Astrocyte (in vitro differentiated cells and primary cell): ENCODE data around the gene SERPINA10. TPM values are rescaled to one million over a fixed set of nuclear protein-coding genes. Genes with fewer than 3 reads are reported as not detected.

ENCODE experiments used
- DNase-seq: peaks from one replicate; pipeline ENCODE4 v3.0.0-alpha.2; 2010; ENCODE audit warnings: low read depth
- FAIRE-seq: peaks from 2 replicates; lab custom pipeline; 2011; peaks lifted over from hg19 to GRCh38; lab: Jason Lieb, UNC
- H2AFZ ChIP-seq: 2 replicates; pipeline ENCODE4 v1.6.0; 2012; ENCODE audit warnings: low read depth, low read length, inconsistent platforms
- H3K27ac ChIP-seq: 2 replicates; pipeline ENCODE4 v1.5.1; 2011; ENCODE audit warnings: low read depth, low read length, inconsistent platforms
- H3K27me3 ChIP-seq: 2 replicates; pipeline ENCODE4 v1.6.0; 2011; ENCODE audit warnings: low read length, inconsistent platforms; ENCODE audit not compliant: insufficient read depth
- H3K36me3 ChIP-seq: 2 replicates; pipeline ENCODE4 v1.5.1; 2011; ENCODE audit warnings: low read length, inconsistent platforms; ENCODE audit not compliant: insufficient read depth
- H3K4me1 ChIP-seq: 2 replicates; pipeline ENCODE4 v1.5.1; 2011; ENCODE audit warnings: low read length, inconsistent platforms; ENCODE audit not compliant: insufficient read depth
- H3K4me2 ChIP-seq: 2 replicates; pipeline ENCODE4 v1.6.0; 2012; ENCODE audit warnings: low read length, inconsistent platforms
- H3K4me3 ChIP-seq: 2 replicates; pipeline ENCODE4 v1.5.1; 2011; ENCODE audit warnings: low read depth, mild to moderate bottlenecking, low read length, inconsistent platforms; ENCODE audit not compliant: insufficient read depth
- H3K79me2 ChIP-seq: 2 replicates; pipeline ENCODE4 v1.6.0; 2012; ENCODE audit warnings: mild to moderate bottlenecking, low read length, inconsistent platforms; ENCODE audit not compliant: insufficient read depth
- H3K9ac ChIP-seq: 2 replicates; pipeline ENCODE4 v1.6.0; 2012; ENCODE audit warnings: mild to moderate bottlenecking, low read length, inconsistent platforms
- H3K9me3 ChIP-seq: 2 replicates; pipeline ENCODE4 v1.5.1; 2012; ENCODE audit warnings: low read depth, mild to moderate bottlenecking, low read length, inconsistent platforms; ENCODE audit not compliant: insufficient read depth
- H4K20me1 ChIP-seq: 2 replicates; pipeline ENCODE4 v1.6.0; 2012; ENCODE audit warnings: low read length, inconsistent platforms; ENCODE audit not compliant: insufficient read depth
- H3K27ac Mint-ChIP-seq: one replicate; pipeline ENCODE4 v1.8.0; 2021; ENCODE audit warnings: mild to moderate bottlenecking, mixed read lengths; ENCODE audit not compliant: unreplicated experiment
- H3K27me3 Mint-ChIP-seq: one replicate; pipeline ENCODE4 v1.8.0; 2021; ENCODE audit warnings: low read depth, mixed read lengths; ENCODE audit not compliant: unreplicated experiment
- H3K36me3 Mint-ChIP-seq: one replicate; pipeline ENCODE4 v1.8.0; 2021; ENCODE audit warnings: low read depth, mixed read lengths; ENCODE audit not compliant: unreplicated experiment
- H3K4me1 Mint-ChIP-seq: one replicate; pipeline ENCODE4 v1.8.0; 2021; ENCODE audit warnings: low read depth, mixed read lengths; ENCODE audit not compliant: unreplicated experiment
- H3K4me3 Mint-ChIP-seq: one replicate; pipeline ENCODE4 v1.8.0; 2021; ENCODE audit warnings: mild to moderate bottlenecking, moderate library complexity, mixed read lengths; ENCODE audit not compliant: unreplicated experiment
- H3K9me3 Mint-ChIP-seq: one replicate; pipeline ENCODE4 v1.8.0; 2021; ENCODE audit warnings: mild to moderate bottlenecking, mixed read lengths; ENCODE audit not compliant: unreplicated experiment
- EZH2 ChIP-seq: IDR thresholded peaks from 2 replicates; pipeline ENCODE4 v1.6.1; 2012; ENCODE audit warnings: mild to moderate bottlenecking, low read length, inconsistent platforms; ENCODE audit not compliant: insufficient read depth
- total RNA-seq: library from RNA; stranded (reverse); gene quantifications from 2 replicates; pipeline ENCODE4 v1.2.1, GENCODE V29; 2021
- TF ChIP-seq, protein P1 (sequence below): IDR thresholded peaks from 2 replicates; pipeline ENCODE4 v1.5.1; 2011; ENCODE audit warnings: low read depth, mild to moderate bottlenecking, inconsistent platforms, low read length, moderate library complexity; ENCODE audit not compliant: insufficient read depth

Gene SERPINA10
- total RNA-seq, 1 donor from 2014 or later, result not detected

DNA sequence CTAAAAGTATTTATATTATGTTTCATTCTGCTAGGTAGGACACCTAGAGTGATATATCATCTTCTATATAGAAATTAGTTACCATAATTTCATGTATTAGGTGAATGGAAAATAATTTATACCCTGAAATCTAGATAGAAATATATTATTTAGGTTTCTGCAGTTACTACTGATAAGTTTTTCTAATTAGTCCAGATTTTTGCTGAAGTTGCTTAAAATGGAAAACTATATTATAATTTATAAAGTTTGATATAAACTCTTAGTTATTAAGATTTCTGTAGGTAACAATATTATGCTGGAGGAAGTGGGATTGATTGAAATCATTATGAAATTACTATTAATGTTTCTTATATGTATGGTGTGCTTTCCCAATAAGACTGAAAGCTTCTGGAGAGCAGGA is 56.0 kb downstream of the SERPINA10 start:
- Mint-ChIP-seq H3K36me3 (peaks cover 5% of the 10 kb centered on the region), H3K9me3 (no peaks in the 10 kb centered on the region), H3K4me1 (no peaks in the 10 kb centered on the region), H3K27me3 (no peaks in the 10 kb centered on the region), H3K4me3 (no peak overlapping the region), H3K27ac (no peak overlapping the region)
- Histone ChIP-seq H3K79me2 (no peaks in the 10 kb centered on the region), H3K4me3 (no peak overlapping the region), H3K36me3 (no peaks in the 10 kb centered on the region), H4K20me1 (no peaks in the 10 kb centered on the region), H3K27me3 (no peaks in the 10 kb centered on the region), H3K27ac (no peak overlapping the region), H3K4me1 (no peaks in the 10 kb centered on the region), H3K4me2 (no peak overlapping the region), H3K9ac (no peak overlapping the region), H2AFZ (no peak overlapping the region), H3K9me3 (no peaks in the 10 kb centered on the region)
- DNase-seq (no peak), FAIRE-seq (no peak)
- TF ChIP-seq, protein P1, sequence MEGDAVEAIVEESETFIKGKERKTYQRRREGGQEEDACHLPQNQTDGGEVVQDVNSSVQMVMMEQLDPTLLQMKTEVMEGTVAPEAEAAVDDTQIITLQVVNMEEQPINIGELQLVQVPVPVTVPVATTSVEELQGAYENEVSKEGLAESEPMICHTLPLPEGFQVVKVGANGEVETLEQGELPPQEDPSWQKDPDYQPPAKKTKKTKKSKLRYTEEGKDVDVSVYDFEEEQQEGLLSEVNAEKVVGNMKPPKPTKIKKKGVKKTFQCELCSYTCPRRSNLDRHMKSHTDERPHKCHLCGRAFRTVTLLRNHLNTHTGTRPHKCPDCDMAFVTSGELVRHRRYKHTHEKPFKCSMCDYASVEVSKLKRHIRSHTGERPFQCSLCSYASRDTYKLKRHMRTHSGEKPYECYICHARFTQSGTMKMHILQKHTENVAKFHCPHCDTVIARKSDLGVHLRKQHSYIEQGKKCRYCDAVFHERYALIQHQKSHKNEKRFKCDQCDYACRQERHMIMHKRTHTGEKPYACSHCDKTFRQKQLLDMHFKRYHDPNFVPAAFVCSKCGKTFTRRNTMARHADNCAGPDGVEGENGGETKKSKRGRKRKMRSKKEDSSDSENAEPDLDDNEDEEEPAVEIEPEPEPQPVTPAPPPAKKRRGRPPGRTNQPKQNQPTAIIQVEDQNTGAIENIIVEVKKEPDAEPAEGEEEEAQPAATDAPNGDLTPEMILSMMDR, result no peak
- TF ChIP-seq EZH2, result no peak

Other genes with a start within 250 kb of the SERPINA10 start
- gene DDX24, start 212.1 kb downstream of the SERPINA10 start, total RNA-seq, result 206 TPM in 2 replicates
- 28.4 and 30.8 TPM in 2 replicates for gene IFI27L1, start 212.0 kb downstream of the SERPINA10 start, total RNA-seq
- 1,022 and 1,408 TPM in 2 replicates for gene IFI27, start 182.5 kb downstream of the SERPINA10 start, total RNA-seq
- 63.9 and 79.9 TPM in 2 replicates for gene IFI27L2, start 163.7 kb downstream of the SERPINA10 start, total RNA-seq
- 6.0 and 7.5 TPM in 2 replicates for gene PPP4R4, start 118.9 kb downstream of the SERPINA10 start, total RNA-seq
- not detected in 2 replicates for gene SERPINA6, start 30.1 kb upstream of the SERPINA10 start, total RNA-seq
- not detected in 2 replicates for gene SERPINA2, start 73.4 kb upstream of the SERPINA10 start, total RNA-seq
- 0.98 and 1.3 TPM in 2 replicates for gene SERPINA1, start 95.3 kb upstream of the SERPINA10 start, total RNA-seq
- 0.14 TPM in 1 of 2 replicates, not detected in the other for gene SERPINA11, start 159.5 kb upstream of the SERPINA10 start, total RNA-seq
- gene SERPINA9, start 182.9 kb upstream of the SERPINA10 start, total RNA-seq, result 0.22 TPM in 1 of 2 replicates, not detected in the other
- not detected in 2 replicates for gene SERPINA12, start 216.2 kb upstream of the SERPINA10 start, total RNA-seq